Left hindlimb (tissue), 1 donor: ENCODE measurements around the gene POLR1A.
A peak's percentile ranks its signal among the peaks of the same experiment; 100 is the strongest.

ENCODE experiments used
- DNase-seq: peaks from one replicate; pipeline ENCODE4 v3.0.0-alpha.2; 2018

The POLR1A gene

DNA sequence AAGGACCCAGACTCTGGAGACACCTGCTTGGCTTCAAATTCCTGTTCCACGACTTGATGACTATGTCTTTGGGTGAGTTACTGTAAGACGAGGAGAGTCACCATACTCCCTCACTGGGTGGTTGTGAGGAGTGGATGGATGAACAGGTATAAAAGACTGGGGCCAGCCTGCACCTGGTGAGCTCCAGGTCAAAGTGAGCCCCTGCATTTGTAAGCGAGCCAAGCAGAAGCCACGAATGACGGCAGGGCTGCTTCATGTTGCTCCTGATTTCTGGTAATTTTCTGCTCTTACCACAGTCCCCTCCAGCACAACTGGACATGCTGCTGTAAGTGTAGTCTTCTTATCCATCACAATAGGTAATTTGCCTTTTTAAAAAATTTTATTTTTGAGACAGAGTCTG, 86.6 kb downstream of the POLR1A start:
- DNase-seq = peak; percentile 13

DNA sequence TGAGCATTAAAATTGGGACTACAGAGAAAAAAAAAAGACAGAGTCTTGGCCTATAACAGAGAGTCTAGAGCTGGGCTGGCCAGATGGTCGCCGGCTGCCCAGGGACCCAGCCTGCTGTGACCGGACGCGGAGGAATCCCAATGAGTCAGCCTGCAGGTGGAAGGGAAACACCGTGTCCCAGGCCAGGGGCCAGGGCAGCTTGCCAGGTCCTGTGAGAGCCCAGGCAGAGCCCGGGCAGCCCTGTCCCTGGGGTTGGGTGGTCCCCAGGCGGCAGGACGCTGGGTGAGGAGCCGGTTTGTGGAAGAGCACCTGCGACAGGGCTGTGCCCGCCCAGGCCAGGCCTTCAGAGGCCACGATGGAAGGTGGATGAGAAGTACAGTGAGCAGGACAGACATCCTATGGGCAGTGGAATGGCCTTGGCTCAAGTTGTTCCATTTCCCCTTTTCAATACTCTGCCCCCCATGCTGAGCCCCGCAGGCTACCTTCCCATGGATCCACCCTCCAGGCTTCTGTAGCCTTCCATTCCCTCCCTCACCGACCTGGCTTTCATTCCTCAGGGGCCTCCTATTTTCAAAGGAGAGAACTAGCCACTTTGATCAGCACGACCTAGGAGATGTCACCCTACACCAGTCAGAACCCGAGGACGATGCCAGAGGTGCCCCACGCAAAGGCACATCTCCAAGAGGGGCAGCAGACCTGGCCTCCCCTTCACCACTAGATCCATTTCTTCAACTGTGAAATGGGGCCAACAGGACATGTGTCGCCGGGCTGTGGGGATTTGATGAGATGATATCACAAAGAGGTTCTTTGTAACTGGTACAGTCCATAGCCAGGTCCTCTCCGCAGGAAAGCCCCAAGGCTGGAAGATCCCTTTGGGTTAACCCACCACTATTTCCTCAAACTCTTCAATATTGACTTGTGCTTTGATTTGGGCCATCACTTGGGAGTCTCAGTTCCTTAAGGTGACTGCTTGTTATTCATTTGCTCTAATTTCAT, 87.5 kb downstream of the POLR1A start:
- DNase-seq = peak; percentile 36

DNA sequence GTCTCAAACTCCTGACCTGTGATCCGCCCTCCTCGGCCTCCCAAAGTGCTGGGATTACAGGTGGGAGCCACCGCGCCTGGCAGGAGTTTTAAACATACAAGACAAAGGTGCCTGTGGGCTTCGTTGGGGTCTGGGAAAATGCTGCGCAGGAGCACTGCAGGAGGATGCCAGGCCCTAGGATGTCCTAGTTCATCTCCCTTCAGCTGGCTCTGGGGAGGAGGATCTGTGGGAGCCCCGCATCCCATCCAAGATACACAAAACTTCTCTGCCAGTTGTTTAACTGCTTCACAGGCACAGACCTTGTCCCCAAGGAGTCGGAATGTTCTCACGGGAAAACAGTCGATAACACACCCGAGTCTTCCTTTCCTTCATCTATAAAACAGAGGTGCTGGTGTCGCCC, 89.1 kb downstream of the POLR1A start:
- no peak for DNase-seq

DNA sequence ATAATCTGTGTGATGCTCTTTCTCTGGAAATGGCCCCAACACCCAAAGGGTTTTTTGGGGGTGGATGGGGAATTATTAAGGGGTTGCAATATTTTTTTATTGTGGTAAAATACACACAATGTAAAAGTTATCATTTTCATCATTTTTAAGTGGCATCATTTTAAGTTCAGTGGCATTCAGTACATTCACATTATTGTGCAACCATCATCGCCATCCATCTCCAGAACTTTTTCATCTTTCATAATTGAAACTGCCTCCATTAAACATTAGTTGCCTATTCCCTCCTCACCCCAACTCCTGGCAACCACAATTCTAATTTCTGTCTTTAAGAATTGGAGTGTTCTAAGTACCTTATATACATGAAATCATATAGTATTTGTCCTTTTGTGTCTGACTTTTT, 90.0 kb downstream of the POLR1A start:
- DNase-seq = no peak

DNA sequence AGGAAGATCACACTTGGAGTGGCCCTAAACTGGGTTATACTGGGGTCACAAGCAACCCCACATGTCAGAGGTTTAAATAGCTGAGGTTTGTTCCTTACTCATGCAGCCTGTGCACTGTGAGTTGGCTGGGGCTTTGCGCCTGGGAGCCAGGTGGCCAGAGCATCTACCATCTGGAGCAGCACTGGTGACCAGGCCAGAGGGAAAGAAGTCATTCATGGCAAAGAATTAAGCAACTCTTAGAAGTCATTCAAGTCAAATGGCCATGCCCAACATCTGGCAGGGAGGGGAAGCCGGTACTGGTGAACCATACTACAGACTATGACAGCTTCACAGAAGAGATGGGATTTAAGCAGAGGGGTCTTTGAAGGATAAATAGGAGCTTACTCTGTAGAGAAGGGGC, 90.7 kb downstream of the POLR1A start:
- DNase-seq = no peak

DNA sequence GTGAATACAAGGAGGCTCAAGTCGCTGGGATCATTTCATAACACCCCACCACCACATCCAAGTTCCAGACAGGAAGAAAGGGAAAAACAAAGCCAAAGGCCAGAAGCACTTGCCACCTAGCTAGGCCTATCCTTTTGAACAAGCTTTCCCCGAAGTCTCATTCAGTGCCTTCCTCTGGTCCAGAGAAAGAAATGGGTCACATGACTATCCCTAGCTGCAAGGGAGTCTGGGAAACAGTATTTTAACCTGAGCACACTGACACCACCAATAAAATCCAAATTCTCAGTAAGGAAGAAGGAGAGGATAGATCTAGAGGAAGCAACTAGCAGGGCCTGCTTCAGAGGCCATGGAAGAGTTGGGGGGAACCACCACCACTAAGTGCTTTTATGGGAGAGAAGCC, 91.2 kb downstream of the POLR1A start:
- DNase-seq = no peak

DNA sequence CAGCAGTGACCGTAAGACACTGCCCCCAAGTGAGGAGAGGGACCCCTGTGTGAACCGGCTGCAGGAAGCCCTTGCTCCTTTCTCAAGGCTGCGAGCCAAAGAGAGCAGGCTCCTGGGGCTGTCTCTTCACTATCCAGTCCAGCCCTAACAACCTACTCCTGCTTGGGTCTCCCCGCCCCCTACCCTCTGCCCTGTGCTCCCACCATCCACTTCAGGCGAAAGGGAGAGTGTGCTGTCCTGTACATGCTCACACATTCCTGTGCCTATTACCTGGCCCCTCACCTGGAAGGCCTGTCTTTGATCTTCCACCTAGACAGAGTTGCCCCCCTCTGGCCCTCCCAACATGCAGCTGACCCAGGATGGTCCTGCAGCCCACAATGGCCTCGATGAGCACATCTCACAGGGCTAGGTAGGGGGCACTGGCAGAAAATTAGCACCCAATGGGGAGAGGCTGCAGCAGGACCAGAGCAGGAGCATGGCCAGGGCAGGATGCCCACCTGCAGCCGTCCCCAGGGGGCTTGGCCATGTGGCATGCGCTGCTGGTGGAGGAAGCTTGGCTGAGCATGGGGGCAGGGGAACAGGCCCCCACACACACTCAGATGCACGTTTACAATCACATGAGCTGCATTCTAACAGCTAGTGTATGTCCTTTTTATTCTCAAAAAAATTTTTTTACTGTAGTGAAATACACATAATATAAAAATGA, 93.5 kb downstream of the POLR1A start:
- no peak for DNase-seq

DNA sequence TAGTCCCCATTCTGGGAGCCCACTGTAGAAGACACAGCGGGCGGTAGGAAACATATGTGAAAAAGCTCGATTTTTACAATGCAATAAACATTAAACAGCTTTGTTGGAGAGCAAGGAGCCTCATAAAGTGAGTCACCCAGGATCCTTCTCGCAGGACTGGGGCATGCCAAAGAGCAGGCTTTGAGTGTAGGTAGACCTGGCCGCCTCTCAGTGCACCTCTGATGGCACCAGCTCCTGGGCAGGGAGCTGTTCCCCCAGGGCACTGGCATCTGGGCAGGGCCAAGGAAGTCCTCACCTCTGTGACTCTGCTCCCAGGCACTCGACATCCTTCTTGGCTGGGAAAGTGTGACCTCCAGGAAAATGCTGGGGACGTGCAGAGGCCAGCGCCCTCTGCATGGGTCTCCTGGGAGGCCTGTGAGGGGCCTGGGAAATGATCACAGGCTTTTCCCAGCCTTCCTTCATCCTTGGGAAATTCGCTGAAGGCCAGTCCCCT, 94.2 kb downstream of the POLR1A start:
- DNase-seq = no peak

DNA sequence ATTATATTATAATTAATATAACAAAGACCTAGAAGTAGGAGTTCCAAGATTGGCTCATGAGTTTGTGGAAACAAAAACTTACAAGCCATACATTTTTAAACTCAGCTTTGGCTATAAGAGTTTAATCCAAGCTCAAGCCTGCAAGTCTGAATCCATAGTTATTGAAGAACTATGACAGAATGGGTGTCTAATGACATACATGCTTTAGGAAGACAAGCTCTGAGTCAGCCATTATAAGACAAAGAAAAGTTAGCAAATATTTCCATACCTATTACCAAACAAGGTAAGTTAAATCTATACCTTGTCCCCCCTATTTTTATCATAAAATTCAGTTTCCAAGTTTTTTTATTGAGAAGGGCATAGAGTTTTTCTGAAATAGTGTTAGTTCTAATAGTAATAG, 95.6 kb downstream of the POLR1A start:
- DNase-seq = no peak

DNA sequence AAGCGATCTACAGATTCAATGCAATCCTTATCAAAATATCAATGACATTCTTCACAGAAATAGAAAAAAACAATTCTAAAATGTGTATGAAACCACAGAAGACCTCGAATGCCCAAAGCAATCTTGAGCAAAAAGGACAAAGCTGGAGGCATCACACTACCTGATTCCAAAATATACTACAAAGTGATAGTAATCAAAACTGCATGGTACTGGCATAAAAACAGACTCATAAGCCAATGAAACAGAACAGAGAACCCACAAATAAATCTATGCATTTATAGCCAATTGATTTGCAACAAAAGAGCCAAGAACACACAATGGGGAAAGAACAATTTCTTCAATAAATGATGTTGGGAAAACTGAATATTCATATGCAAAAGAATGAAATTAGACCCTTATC, 99.2 kb downstream of the POLR1A start:
- no peak for DNase-seq

DNA sequence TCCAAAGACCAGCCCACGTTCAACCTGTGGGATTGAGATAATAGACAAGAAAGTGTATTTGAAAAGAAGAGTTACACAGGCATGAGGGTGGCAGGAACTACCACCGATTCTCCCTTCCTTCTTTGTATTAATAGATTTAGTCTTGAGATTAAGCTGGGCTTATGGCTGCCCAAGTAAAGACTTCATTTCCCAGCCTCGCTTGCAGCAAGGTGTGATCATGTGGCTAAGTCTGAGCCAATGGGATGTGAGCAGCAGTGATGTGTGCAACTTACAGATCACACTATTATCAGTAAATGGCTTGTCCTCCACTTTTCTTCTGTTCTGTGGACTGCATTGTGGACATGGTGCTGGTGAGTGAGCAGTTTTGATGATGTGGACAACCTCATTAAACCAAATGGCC, 101.7 kb downstream of the POLR1A start:
- no peak for DNase-seq

DNA sequence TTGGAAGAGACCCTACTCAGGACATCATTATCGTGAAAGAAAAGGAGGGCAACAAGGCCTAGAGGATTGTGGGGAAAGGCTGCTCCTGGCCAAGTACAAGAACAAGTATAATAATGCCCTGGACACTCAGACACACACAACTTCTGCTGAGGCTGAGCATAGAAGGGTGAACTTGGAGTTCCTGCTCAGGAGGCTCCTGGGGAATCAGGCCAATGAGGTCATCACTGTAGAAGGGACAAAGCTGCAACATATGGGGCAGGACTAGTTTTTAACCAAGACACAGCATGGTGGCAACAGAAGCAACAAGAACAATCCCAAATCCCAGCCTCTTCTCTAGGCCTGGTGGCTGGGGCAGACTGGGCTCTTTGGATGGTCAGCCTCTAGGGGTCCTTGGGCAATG, 102.6 kb downstream of the POLR1A start:
- no peak for DNase-seq

DNA sequence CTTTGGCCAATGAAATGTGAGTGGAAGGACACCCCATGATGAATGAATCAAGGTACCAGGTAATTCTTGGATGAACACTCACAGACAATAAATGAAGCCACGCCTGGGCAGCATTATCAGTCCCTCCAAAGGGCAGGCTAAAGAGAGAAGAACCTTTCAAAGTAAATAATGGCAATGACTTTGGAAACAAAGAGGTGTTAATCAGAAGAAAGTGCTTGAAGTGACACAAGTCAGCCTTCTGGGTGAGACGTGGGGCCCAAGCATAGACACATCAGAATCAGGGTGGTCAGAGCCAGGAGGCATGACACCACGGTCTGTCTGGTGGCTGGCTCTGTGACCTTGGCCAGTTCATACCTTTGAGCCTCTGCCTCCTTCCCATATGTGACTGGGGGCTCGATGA, 103.3 kb downstream of the POLR1A start:
- DNase-seq = no peak

DNA sequence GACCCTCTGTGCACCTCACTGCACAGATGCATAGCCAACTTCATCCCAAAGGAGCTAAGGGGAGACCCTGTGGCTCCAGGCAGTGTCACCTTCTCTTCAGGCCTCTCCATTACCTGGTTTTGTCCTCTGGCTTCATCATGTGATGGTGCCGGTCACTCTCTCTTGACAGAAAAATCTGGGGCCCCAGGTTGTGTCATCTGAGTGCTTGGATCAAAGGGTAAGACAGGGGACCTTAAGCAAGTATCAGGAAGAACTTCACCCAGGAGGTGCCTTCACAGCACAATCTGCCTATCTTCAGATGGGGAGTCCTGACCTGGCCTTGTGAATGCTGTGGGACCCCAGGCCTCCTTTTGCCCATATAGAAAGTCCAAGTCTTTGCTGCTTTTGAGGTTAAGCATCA, 104.4 kb downstream of the POLR1A start:
- no peak for DNase-seq

DNA sequence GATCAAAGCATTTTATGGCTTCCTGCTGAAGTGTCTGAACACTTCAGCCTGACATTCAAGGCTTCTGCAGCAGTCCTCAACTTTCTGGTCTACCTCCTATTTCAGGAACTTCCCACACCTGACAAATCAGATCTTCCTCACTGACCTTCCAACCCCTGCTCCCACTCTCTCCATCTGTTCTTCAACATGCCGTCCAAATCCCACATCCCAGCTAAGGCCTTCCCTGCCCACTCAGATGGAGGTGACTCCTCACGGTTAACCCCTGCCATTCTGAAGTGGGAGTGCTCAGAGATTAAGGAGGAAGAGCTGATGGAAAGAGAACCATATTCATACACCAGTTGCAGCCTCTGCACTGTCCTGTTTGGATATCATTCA, 104.8 kb downstream of the POLR1A start:
- DNase-seq = no peak

DNA sequence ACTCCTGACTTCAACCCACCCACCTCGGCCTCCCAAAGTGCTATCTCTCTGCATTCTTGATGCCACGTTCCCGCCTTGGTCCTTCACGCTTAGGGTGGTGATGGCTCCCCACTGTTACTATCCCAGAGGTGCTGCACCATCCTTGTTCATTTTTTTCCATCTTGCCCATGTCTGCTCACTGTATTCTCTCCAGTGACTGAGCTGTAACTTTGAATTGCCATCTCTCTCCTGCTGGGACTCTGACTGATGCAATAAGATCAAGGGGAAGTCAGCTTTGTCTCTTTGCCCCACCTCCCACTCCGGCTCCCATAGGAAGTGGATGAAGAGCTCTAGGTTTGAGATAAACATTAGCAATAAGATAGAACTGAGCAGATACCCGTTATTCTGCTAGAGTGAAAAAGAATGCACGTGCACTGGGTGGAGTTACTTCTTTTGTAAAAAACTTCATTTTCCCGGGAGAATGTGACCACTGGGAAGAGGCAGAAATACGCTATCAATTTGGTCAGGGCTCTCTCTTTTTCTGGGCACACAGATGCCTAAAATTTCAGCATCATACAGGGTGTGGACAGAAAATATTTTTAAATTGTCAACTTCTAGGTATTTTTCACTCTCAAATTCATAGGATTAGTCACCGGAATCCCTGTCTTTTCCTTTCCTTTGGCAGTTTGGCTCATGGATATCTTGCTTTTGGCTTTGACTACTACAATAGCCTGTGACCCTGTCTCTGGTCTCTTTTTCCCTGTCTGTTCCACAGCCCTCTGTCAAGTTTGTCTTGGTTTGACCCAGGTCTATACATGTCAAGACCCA, 105.4 kb downstream of the POLR1A start:
- DNase-seq = no peak

DNA sequence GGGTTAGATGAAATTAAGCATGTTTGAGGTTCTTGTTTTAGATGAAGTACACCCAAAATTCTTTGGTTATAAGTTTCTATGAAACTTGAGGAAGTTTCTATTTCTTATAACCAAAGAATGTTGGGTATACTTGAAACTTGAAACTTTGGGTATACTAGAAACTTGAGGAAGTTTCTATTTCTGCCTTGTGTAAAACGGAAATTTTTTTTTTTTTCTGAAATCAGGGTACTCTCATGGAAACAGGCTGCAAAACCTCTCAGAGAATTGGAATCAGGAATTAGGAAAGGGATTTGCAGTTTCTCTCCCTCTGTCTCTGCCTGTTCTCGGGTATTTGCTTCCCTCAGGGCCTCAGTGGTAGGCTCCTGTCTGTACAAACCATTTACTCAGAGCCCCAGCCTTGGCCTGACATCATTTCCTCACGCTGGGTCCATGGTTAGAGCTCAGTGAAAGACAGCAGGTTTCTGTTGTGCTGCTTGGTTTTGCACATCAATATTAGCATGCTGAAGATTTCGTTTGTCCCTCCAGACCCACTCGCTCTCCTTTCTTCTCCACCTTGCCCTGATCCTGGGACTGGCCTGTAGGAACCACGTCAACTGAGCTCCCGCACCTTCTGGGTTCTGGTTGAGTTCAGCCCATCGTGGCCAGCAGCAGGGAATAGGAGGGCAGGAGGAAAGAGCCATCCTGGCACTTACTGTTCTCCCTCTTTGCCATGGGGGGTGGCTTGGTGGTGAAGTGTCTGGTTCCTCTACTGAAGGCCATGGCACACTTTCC, 106.4 kb downstream of the POLR1A start:
- DNase-seq = peak; percentile 68

DNA sequence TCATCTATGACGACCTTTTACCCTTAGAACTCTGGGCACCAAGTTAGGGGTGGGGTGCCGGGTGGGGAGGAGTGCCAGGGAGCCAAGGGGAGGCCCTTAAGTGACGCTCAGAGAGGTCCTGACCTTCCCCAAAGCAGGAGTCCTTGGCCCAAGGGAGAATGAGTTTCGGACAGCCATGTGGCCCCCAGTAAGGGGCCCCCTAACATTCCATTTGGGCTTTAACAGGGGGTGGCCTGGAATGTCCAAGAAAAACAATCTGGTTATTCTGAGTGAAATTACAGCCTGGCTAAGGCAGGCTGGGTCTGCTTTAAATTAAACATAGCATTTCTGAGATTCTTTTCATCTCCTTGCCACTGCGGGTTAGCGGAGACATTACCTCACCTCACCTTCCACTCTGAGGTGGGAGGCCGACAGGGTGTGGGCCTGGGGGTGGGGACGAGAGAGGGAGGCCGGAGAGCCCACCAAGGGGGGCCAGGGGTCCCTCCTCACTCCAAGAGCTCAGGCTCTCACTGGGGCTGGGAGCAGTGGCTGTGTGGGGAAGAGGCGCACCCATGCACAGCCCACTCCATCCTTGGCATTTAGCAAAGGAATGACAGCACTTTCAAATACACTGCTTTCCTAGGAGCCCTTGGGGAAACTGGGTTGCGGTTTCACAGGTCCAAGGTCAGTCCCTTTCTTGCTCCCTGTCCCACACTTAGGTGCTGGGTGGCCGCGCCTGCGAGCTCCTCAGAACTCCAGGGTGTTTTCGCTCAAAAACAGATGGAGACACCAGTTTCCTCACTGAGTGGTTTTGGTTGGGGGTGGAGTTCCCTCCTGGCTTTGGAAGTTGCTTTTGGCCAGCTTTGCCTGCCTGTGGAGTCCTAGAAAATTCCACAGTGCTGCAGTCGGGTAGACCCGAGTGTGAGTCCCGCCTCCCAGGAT, 107.4 kb downstream of the POLR1A start:
- DNase-seq = peak; percentile 84

DNA sequence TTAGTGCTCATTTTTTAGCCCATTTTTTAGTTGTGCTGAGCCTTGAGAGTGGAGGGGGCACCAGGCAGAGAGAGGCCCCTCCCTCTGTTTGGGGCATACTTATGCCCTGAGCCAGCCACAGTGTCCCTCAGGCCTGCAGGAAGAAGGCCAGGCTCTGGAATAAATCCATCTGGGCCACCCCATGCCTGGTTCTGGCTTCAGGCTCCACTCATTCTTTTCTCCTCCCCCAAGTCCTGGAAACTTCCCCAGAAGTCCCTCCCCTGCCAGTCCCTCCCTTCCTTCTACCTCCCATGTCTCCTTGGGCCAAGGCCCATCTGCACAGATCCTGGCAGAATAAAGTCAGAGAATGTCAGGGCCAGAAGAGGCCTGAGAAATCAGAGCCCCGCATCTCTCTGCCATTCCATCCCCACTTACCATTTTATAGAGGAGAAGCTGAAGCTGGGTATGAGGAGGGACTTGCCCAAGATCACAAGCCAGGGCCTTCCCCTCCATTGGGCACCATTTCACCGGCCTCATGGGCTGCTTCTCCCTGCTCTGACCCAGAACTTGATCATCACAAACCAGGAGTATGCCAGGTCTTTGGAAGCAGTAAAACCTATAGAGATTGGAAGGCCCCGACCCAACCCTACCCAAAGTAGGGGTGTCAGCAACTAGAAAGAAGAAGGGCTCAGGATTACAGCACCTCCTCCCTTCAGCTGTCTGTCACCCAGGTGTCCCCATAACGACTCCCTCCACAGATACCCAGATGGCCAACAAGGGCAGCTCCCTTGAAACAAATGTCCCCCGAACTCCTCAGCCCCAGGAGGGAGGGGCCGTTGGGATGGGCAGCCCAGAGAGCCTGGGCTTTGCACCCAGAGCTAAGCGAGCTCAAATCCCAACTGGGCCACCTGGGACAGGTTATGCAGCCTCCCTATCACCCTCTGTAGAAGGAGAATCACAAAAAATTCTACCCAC, 108.4 kb downstream of the POLR1A start:
- peak; percentile 76 for DNase-seq

DNA sequence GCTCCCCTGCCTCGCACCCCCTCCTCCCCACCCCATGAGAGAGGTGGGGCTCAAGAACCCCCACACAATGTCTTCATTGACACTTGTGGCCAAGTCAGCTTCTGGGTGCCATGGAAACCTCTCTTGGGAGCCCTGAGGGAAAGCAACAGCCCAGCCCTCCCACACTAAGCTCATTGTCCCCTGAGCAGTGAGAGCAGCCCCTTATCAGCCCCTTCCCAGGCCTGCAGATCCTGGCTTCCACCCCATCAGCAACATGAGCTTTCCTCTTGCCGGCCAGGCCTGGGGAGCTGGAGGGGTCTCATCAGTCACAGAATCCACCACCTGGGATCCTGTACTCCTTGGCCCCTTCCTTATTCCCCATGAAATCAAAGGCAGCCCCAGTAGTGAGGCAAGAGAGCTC, 109.1 kb downstream of the POLR1A start:
- peak; percentile 67 for DNase-seq
